A673 (cell line): Measurements from ENCODE around the gene DEUP1.

ENCODE experiments used
- EZH2 ChIP-seq: fragments of 200-600 bp; sonication (generic); IDR thresholded peaks from 2 replicates; pipeline ENCODE4 v1.6.1; 2017; ENCODE audit warnings: borderline replicate concordance, low read depth, mild to moderate bottlenecking, mixed read lengths, antibody characterized with exemption, low read length; ENCODE audit not compliant: poor library complexity, severe bottlenecking
- TF ChIP-seq, protein P1 (sequence below): fragments of 300-800, 200-600 bp; sonication (generic); conservative IDR thresholded peaks from 2 replicates; pipeline ENCODE4 v1.5.1; 2017; ENCODE audit warnings: low read depth, mild to moderate bottlenecking, antibody characterized with exemption, low read length, moderate library complexity, mixed read lengths

DNA sequence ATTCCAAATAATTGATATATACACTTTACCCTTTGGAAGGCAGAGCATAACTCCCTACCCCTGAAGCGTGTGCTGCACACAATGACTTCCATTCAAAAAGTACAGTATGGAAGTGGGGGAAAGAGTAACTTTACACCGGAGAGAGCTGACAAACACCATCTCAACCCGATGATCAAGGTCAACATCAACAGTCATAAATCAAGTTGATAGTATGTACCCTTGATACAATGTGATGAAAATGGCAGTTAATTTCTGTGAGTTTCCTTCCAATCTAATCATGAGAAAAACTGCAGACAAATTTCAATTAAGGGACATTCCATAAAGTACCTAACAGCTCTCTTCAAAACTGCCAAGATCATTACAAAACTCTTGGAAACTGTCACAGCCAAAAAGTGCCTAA is 6.0 kb upstream of the DEUP1 start:
- TF ChIP-seq EZH2, result no peak
- TF ChIP-seq, protein P1, sequence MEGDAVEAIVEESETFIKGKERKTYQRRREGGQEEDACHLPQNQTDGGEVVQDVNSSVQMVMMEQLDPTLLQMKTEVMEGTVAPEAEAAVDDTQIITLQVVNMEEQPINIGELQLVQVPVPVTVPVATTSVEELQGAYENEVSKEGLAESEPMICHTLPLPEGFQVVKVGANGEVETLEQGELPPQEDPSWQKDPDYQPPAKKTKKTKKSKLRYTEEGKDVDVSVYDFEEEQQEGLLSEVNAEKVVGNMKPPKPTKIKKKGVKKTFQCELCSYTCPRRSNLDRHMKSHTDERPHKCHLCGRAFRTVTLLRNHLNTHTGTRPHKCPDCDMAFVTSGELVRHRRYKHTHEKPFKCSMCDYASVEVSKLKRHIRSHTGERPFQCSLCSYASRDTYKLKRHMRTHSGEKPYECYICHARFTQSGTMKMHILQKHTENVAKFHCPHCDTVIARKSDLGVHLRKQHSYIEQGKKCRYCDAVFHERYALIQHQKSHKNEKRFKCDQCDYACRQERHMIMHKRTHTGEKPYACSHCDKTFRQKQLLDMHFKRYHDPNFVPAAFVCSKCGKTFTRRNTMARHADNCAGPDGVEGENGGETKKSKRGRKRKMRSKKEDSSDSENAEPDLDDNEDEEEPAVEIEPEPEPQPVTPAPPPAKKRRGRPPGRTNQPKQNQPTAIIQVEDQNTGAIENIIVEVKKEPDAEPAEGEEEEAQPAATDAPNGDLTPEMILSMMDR, result no peak
